HT-29 (cell line): ENCODE measurements around the gene SPTBN4. TPM values are rescaled to one million over a fixed set of nuclear protein-coding genes. Genes with fewer than 3 reads are reported as not detected.
"Not testable (repeated sequence)": the region's sequence is repeated elsewhere in the genome, so short reads cannot be mapped to it uniquely, and the experiment has no call there.

Experiments used
- DNase-seq: peaks from one replicate; pipeline ENCODE4 v3.0.0-alpha.2; 2015; ENCODE audit warnings: low spot score
- total RNA-seq: library from RNA; depleted of rRNA; stranded (reverse); fragments of >200 nt; shearing (Covaris generic); gene quantifications from 2 replicates; pipeline ENCODE4 v1.2.3, GENCODE V29; 2014

The SPTBN4 gene
- total RNA-seq, 1 experiment from 2014 or later, result 1.3 TPM

GRCh38 chr19:40585241-40585981 lies 118.6 kb downstream of the SPTBN4 start:
- DNase-seq, result no peak

DNA sequence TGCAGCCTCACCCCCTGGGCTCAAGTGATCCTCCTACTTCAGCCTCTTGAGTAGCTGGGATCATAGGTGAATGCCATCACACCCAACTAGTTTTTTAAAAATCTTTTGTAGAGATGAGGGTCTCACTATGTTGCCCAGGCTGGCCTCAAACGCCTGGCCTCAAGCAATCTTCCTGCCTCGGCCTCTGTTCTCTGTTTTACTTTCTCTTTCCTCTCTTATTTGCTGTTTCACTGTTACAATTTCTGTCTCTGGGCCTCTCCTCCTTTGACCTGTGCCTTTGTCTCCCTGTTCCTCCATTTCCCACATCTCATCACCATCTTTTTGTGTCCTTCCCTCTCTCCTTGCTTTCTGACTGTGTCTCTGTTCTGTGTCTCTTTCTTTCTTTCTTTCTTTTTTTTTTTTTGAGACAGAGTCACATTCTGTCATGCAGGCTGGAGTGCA lies 119.2 kb downstream of the SPTBN4 start:
- no peak for DNase-seq

DNA sequence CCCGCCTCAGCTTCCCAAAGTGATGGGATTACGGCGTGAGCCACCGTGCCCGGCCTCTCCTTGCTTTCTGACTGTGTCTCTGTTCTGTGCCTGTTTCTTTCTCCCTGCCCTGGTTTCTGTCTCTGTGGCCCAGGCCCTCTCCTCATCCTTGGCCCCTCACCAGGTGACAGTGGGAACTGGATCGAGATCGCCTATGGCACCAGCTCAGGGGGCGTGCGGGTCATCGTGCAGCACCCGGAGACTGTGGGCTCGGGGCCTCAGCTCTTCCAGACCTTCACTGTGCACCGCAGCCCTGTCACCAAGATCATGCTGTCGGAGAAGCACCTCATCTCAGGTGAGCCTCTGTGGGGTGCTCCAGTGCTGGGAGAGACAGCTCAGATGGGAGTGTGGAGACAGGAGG lies 119.8 kb downstream of the SPTBN4 start:
- DNase-seq, result no peak

- peak; percentile 49 for DNase-seq
Observed at GRCh38 chr19:40588110-40588854, 121.5 kb downstream of the SPTBN4 start.

DNA sequence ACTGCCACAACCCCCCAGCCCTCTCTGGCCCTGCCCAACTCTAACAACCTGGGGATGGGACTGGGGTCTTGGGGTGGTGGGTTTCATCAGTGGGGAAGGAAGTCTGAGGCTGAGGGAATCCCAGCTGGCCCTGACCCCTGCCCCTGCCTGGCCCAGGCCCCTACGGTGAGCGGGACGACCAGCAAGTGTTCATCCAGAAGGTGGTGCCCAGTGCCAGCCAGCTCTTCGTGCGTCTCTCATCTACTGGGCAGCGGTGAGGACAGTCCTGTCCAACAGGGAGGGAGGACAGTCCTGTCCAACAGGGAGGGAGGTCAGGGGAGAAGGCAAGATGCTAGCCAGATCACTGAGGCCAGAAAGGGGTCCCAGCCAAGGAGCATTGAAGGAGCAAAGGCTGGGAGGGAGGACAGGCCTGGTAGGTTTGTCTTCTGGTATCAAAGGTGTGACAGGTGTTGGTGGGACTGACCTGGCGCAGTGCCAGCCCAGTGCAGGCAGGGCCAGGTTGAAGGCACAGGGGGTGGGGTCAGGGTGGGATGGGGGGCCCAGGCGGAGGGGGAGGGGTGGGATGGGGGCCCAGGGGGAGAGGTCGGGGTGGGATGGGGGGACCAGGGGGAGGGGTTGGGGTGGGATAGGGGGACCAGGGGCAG lies 122.2 kb downstream of the SPTBN4 start:
- no peak for DNase-seq

DNA sequence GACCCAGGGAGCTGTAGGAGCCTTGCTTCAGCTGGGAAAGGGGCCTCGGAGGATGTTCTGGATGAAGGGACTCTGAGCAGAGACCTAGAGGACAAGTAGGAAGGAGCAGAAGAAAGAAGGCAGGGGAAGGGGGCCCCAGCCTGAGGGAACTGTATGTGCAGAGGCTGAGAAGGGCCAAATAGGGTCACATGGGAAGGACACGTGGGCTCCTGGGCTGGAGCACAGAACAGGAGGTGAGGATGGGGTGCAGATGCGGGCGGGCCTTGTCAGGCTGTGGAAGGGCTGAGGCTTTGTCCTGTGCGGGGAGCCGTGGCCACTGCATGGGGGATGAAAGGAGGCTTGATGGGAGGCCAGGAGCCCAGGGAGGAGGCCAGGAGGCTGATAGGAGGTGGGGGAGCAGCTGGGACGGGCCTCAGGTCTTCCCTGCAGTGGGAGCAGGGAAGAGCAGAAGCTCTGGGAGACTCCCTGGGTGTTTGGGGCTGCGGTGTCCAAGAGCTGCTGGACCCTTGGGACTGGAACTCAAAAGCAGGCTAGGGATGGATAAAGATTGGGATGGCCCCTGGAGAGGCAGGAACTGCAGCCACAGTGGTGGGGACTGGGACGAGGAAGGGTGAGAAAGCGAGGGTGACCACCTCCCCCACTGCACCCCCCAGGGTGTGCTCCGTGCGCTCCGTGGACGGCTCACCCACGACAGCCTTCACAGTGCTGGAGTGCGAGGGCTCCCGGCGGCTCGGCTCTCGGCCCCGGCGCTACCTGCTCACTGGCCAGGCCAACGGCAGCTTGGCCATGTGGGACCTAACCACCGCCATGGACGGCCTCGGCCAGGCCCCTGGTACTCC lies 123.0 kb downstream of the SPTBN4 start:
- no peak for DNase-seq

- DNase-seq, result no peak
Observed at GRCh38 chr19:40590464-40591265, 123.9 kb downstream of the SPTBN4 start.

GRCh38 chr19:40591724-40592123 lies 124.9 kb downstream of the SPTBN4 start:
- not testable (repeated sequence) for DNase-seq

DNA sequence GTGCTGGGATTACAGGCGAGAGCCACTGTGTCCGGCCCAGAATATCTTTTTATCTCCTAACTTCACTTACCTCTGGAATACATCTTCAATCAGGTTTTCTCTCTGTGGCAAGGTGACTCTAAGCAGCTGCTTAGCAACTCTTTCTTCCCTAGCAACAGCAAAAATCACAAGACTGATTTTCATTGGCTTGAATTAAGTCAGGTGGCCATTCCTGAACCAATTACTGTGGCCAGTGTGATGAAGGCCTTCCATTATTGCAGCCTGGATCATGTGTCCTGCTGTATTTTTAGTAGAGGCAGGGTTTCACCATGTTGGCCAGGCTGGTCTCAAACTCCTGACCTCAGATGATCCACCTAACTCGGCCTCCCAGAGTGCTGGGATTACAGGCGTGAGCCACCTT lies 125.4 kb downstream of the SPTBN4 start:
- peak; percentile 79 for DNase-seq

DNA sequence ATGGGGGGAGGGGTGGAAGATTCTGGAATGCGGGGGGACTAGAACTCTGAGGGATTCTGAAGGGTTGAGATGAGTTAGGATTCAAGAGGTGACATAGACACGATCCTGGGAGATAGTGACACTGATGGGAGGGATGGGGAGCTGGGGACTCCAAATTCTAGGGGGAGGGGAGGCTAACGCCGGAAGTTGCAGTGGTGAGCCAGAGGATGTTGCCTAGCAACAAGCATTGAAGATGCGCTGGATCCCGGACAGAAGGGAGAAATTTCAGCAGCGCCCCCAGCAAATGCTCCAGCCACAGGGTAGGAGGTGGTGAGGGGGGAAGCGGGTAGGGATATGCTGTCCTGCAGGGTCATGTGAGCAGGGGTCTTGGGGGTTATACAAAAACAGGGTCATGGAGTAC lies 127.5 kb downstream of the SPTBN4 start:
- DNase-seq, result no peak

DNA sequence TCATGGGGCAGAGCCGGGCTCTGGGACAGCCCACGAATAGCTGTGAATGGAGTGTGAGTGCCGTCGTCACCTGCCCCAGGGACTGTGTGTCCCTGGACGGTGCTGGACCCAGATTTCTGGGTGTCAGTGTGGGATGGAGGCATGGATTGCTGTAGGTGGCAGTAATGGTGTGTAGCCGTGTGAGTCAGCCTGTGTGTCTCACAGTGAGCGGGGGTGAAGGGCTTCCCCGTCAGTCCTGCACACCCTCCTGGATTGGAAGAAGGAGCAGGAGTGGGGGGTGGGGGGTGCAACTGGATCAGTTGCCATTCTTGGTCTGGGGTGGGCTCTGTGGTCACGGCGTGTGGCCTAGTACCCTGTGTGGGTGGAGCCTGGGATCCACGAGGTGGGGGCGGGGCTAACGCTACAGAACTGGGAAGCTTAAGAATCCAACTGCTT lies 127.9 kb downstream of the SPTBN4 start:
- peak; percentile 47 for DNase-seq

- no peak for DNase-seq
Observed at GRCh38 chr19:40596608-40597328, 130.0 kb downstream of the SPTBN4 start.

- DNase-seq, result no peak
Observed at GRCh38 chr19:40597329-40597838, 130.6 kb downstream of the SPTBN4 start.

DNA sequence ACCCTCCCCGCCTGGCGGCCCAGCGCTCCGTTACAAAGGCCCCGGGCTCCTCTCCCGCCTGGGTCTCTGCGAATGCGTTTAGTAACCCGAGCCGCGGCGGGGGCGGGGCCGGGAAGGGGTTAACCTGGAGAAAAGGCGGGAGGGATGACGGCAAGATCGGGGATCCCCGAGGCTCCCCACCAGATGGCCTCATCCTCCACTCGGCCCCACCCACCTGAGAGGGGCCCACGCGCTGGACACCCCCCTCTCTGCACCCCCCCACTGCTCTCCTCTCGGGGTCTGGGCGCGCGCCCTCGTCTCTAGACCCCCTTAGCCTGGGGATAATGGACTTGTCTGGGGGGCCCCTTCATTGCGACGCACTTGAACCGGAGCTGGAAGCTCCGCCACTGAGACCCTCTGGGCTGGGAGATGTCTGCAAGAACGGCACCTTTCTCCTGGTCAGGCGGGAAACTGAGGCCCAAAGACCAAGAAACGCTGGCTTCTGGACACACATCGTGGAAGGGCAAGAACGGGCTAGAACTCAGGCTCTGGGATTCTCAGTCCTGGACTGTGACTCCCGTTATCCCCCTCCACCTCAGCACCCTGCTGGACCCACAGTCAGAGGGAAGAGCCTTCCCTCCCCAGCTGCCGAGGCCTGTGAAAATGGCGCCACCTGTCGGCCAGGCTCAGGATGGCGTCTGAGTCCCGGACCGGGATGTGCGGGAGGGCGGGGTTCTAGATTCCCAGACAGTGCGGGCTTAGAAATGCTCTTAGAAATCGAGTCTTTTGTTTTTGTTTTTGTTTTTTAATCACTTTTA lies 131.5 kb downstream of the SPTBN4 start:
- peak; percentile 96 for DNase-seq

DNA sequence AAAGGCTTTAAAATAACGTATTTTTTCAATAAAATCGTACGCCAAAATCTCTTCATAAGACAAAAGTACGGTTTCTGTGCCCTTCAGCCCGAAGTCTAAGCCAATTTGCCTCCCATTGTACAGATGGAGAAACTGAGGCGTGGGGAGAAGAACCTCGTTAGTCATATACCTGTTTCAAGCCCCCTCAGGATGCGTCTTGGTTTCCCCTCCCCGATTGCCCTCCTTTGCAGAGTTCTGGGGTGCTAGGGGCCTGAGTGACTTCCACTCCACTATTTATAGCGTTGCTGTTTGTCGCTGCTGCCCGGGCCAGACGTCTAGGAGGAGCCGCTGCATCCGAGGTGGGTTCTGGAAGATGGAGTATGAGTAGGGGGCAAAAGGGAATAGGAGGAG lies 132.1 kb downstream of the SPTBN4 start:
- no peak for DNase-seq

DNA sequence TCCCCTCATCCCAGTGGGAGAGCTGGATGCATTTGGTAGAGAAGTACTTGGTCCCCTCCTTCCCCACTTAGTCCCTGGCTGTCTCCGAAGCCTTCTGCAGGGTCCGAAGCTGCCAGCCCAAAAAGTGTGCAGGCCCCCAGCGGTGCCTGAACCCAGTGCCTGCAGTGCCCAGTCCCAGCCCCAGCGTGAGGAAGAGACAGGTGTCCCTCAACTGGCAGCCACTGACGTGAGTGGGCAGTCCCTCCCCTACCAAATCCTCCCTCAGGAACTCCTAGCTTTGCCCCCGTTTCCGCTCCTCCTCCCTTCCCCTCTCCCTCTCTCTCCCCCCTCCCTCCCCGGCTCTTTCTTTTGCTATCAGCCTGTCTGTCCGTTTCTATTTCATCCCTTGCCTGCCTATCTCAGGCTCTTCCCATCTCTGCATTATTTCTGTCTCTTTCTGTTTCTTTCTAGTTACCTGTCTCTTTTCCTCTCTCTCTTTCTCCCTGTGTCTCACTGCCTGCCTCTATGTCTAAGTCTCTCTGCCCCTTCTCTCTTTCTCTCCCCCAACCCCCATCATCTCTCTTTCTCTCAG lies 132.6 kb downstream of the SPTBN4 start:
- no peak for DNase-seq

DNA sequence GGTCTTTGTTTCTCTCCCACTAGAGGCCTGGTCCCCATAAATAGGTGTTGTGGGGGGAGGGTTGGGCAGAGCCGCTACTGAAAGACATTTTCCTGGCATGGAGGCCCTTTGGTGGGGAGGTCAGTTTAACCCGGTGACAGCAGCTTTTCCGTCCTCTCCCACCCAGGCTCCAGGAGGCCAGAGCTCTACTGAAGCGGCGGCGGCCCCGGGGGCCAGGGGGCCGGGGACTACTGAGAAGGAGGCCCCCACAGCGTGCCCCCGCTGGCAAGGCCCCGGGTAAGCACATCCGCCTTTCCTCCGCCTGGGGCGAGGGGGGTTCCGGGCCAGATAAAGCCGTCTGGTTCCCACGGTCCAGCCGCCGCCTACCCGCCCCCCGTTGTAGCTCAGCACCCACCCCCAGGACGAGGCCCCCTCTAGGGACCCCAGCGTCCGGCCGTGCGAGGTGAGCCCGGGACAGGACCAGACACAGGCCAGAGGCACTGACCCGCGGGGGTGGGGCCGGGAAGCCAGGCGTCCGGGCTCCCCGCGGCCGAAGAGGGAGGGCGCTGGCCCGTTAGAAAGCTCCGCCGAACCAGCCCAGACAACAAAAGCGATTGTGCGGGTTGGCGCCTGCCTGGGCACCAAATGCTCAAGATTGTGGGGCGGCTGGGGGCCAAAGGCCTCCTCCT lies 133.2 kb downstream of the SPTBN4 start:
- no peak for DNase-seq

GRCh38 chr19:40600570-40601133 lies 133.9 kb downstream of the SPTBN4 start:
- DNase-seq, result no peak
